Tibial artery (tissue), 4 donors: ENCODE data around the gene TRPV3.
A peak's percentile ranks its signal among the peaks of the same experiment; 100 is the strongest.

Experiments
- DNase-seq, 2 donors: peaks; one replicate each; pipeline ENCODE4 v3.0.0-alpha.2; 2019
- H3K27ac ChIP-seq, 2 donors: fragments of 200-600 bp; sonication (generic) in 1 of 2; 1 replicate in 1 of 2; 2 replicates in 1 of 2; pipeline ENCODE4 v1.5.1; 2018 to 2019; ENCODE audit warnings: mild to moderate bottlenecking in 1 of 2
- H3K27me3 ChIP-seq, 2 donors: fragments of 200-600 bp; sonication (generic) in 1 of 2; one replicate each; pipeline versions ENCODE4 v1.5.1 to v1.6.0; 2016 to 2019
- H3K36me3 ChIP-seq, 3 donors: fragments of 200-600 bp; sonication (generic) in 2 of 3; one replicate each; pipeline ENCODE4 v1.5.1; 2016 to 2019; ENCODE audit warnings: mild to moderate bottlenecking in 2 of 3
- H3K4me1 ChIP-seq, 4 donors: fragments of 200-600 bp; sonication (generic) in 2 of 4; 1 replicate in 3 of 4; 2 replicates in 1 of 4; pipeline ENCODE4 v1.5.1; 2016 to 2019
- H3K4me3 ChIP-seq, 2 donors: fragments of 200-600 bp; sonication (generic) in 1 of 2; 1 replicate in 1 of 2; 2 replicates in 1 of 2; pipeline ENCODE4 v1.5.1; 2018 to 2019; ENCODE audit warnings: mild to moderate bottlenecking in 2 of 2
- H3K9me3 ChIP-seq, 3 donors: fragments of 200-600 bp; sonication (generic) in 1 of 3; one replicate each; pipeline ENCODE4 v1.5.1; 2016 to 2019
- intact Hi-C: fragments of 100-400 bp; cut with DNase I; formaldehyde crosslinking; loops from one replicate; pipeline ENCODE4 v1.15.0; 2023; ENCODE audit warnings: low total_unique reads
- TF ChIP-seq, protein P1 (sequence below), 2 experiments: fragments of 200-600 bp in 1 of 2; fragments of 450-650 bp in 1 of 2; IDR thresholded peaks; one replicate each; pipeline ENCODE4 v1.5.1; 2017 to 2019; ENCODE audit warnings: antibody characterized with exemption in 2 of 2, mild to moderate bottlenecking in 1 of 2, moderate library complexity in 1 of 2

Gene TRPV3

DNA sequence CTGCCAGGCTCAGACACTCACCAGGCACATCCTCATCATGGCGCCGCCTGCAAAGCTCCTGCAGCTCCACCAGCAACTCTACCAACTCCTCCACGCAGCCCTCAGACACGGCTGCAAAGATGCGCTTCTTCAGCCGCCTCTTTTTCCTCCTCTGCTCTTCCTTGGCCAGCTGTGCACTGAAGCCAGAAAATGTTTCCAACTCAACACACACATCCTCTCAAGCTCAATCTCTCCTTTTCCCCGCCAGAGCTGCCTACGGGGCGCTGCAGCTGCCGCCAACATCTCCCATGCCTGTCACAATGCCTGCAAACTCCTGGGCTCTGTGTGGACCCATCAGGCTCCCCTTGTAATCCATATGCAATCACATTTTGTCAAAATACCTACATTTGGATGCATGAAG is 14.2 kb downstream of the TRPV3 start:
- no peak for DNase-seq
- Histone ChIP-seq H3K27me3 (peaks cover 0 to 11% of the 10 kb centered on the region in 2 donors), H3K36me3 (no peaks in the 10 kb centered on the region), H3K27ac (no peak overlapping the region), H3K4me1 (no peaks in the 10 kb centered on the region), H3K4me3 (no peak overlapping the region), H3K9me3 (no peaks in the 10 kb centered on the region)
- intact Hi-C loops: no loop called here
- TF ChIP-seq, protein P1, sequence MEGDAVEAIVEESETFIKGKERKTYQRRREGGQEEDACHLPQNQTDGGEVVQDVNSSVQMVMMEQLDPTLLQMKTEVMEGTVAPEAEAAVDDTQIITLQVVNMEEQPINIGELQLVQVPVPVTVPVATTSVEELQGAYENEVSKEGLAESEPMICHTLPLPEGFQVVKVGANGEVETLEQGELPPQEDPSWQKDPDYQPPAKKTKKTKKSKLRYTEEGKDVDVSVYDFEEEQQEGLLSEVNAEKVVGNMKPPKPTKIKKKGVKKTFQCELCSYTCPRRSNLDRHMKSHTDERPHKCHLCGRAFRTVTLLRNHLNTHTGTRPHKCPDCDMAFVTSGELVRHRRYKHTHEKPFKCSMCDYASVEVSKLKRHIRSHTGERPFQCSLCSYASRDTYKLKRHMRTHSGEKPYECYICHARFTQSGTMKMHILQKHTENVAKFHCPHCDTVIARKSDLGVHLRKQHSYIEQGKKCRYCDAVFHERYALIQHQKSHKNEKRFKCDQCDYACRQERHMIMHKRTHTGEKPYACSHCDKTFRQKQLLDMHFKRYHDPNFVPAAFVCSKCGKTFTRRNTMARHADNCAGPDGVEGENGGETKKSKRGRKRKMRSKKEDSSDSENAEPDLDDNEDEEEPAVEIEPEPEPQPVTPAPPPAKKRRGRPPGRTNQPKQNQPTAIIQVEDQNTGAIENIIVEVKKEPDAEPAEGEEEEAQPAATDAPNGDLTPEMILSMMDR (IDR thresholded peaks at IDR 0.05): no peak

DNA sequence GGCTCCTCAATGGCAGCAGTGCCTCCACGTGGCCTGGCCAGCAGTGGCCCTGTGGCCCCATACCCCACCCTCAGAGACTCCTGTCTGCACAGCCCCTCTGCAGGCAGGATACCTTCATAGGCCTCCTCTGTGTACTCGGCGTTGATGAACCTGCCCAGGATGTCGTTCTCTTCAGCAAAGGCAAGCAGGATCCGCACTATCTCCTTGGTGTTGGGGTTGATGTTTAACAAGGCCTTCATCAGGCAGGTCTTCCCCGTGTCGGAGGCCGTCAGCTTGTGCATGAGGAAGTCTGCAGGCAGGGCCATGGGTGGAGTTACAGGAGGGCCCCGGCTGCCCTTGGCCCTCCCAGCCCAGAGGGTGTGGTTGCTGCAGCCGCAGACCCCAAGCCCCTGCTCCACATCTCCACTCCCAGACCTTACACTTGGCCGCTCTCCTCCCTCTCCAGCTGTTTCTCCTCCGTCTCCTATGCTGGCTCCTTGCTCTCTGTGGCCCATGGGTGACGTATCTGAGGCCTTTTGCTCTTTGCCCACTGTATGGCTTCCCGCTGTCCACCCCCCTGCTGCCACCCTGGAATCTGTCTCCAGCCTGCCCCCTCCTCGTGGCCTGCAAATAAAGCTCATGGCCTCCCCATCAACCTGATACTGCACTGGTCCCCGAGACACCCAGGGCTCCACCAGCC is 15.1 kb downstream of the TRPV3 start:
- no peaks in the 10 kb centered on the region for H3K4me1 ChIP-seq
- H3K4me3 ChIP-seq: no peak overlapping the region
- H3K27me3 ChIP-seq: peaks cover 0 to 11% of the 10 kb centered on the region in 2 donors
- intact Hi-C loops: no loop called here
- no peaks in the 10 kb centered on the region for H3K36me3 ChIP-seq
- no peak overlapping the region for H3K27ac ChIP-seq
- no peak for DNase-seq
- TF ChIP-seq, protein P1 (IDR thresholded peaks at IDR 0.05): no peak
- no peaks in the 10 kb centered on the region for H3K9me3 ChIP-seq

DNA sequence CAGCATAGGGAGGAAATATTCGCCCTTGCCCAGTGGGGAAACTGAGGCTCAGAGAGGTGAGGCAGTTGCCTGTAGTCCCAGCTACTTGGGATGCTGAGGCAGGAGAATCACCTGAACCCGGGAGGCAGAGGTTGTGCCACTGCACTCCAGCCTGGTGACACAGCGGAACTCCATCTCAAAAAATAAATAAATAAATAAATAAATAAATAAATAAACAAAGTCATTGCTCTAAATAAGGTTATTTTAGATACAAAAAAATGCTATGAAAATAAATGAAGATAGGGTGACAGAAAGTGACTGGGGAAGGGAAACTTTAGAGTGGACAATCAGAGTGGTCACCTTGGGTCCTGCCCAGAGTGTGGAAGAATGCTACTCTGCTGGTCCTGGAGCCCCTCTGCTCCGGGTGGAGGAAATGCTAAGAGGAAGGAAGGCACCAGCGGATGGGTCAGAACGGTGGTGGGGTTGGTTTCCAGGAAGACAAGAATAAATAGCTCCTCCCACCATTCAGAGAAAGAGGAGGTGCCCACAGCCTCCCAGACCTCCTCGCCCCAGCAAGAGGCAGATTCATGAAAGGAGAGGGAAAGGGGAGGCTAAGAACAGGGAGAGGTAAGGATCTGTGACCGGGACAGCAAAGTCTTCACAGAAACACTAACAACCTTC is 17.6 kb downstream of the TRPV3 start:
- TF ChIP-seq, protein P1 (IDR thresholded peaks at IDR 0.05): no peak
- Histone ChIP-seq H3K9me3 (no peaks in the 10 kb centered on the region), H3K4me1 (peaks cover 0 to 5% (median 2%) of the 10 kb centered on the region in 4 donors), H3K27ac (no peak overlapping the region), H3K36me3 (no peaks in the 10 kb centered on the region), H3K4me3 (no peak overlapping the region), H3K27me3 (peaks cover 0 to 26% of the 10 kb centered on the region in 2 donors)
- no peak for DNase-seq
- intact Hi-C loops: no loop called here

DNA sequence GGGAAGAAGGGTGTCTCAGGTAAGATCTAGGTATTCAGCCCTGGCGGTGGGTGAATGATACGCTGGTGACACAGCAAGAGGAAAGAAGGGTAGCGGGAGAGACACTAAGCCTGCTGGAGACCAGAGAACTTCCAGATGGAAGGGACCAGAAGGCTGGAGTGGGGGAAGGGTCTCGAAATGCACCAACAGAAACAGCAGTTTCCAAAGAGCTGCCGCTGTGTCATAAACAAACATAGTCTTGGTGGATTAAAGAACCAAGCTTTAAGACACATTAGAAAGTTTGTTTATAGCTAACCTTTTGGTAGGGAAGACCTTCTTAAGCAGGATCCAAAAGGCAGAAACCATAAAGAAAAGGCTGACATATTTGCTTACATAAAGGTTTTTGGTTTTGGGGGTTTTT is 20.9 kb downstream of the TRPV3 start:
- Histone ChIP-seq H3K9me3 (no peaks in the 10 kb centered on the region), H3K36me3 (no peaks in the 10 kb centered on the region), H3K27me3 (peaks cover 0 to 41% of the 10 kb centered on the region in 2 donors), H3K4me1 (peaks cover 0 to 5% (median 2%) of the 10 kb centered on the region in 4 donors), H3K4me3 (no peak overlapping the region), H3K27ac (no peak overlapping the region)
- TF ChIP-seq, protein P1 (IDR thresholded peaks at IDR 0.05): no peak
- intact Hi-C loops: no loop called here
- DNase-seq: no peak

DNA sequence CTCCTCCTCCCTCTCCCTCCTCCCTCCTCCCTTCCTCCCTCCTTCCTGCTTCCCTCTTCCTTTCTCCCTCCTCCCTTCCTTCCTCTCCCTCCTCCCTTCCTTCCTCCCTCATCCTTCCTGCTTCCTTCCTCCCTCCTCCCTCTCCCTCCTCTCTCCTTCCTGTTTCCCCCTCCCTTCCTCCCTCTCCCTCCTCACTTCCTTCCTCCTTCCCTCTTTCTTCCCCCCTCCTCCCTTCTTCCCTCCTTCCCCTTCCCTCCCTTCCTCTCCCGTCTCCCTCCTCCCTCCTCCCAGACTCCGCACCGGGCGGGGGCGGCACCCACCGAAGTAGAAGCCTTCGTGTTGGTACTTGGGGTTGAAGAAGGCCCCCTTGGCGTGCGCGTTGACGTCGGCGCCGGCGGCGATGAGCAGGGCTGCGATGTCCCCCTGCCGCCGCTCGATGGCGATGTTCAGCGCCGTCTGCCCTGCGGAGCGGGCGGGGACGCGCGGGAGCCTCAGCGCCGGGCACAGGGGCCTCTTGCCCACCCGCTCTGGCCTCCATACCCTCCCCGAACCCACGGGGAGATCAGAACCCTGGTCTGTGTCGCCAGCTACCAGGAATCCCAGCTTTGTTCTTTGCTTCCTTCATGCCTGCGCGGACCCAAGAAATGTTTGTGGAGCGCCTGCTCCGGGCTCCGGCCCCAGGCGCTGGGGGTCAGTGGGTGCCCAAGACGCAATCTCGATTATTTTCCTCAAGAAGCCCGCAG is 22.2 kb downstream of the TRPV3 start:
- H3K4me3 ChIP-seq: peak overlapping the region in 1 of 2 donors; percentile 39
- H3K36me3 ChIP-seq: no peaks in the 10 kb centered on the region
- peak in 1 of 2 donors; percentile 44 for DNase-seq
- peaks cover 0 to 5% (median 2%) of the 10 kb centered on the region in 4 donors for H3K4me1 ChIP-seq
- no peaks in the 10 kb centered on the region for H3K9me3 ChIP-seq
- TF ChIP-seq, protein P1 (IDR thresholded peaks at IDR 0.05): peak in 1 of 2 experiments; percentile 33
- H3K27ac ChIP-seq: no peak overlapping the region
- intact Hi-C loops: no loop called here
- H3K27me3 ChIP-seq: peaks cover 0 to 48% of the 10 kb centered on the region in 2 donors
